Gastrocnemius medialis (tissue), 4 donors: ENCODE results near the gene PCDHGA11. TPM values are rescaled to one million over a fixed set of nuclear protein-coding genes. Genes with fewer than 3 reads are reported as not detected.
"Not testable (repeated sequence)": the region's sequence is repeated elsewhere in the genome, so short reads cannot be mapped to it uniquely, and the experiment has no call there.

Source experiments
- ATAC-seq, 2 donors: fragments of 150-250 bp; one replicate each; pipeline ENCODE4 v1.9.1; 2016
- DNase-seq, 2 donors: peaks; one replicate each; pipeline ENCODE4 v3.0.0-alpha.2; 2019
- H3K27ac ChIP-seq, 4 donors: fragments of 200-600 bp; sonication (generic); 1 replicate in 1 of 4; 2 replicates in 3 of 4; pipeline ENCODE4 v1.5.1; 2016 to 2018; ENCODE audit warnings: mild to moderate bottlenecking in 2 of 4, moderate library complexity in 1 of 4
- H3K27me3 ChIP-seq, 3 donors: fragments of 200-600 bp; sonication (generic) in 2 of 3; 1 replicate in 1 of 3; 2 replicates in 2 of 3; pipeline versions ENCODE4 v1.5.1 to v1.6.0; 2016 to 2019; ENCODE audit warnings: mild to moderate bottlenecking in 1 of 3, moderate library complexity in 1 of 3
- H3K36me3 ChIP-seq, 2 donors: fragments of 200-600 bp; sonication (generic) in 1 of 2; one replicate each; pipeline ENCODE4 v1.5.1; 2017 to 2018
- H3K4me1 ChIP-seq, 2 donors: fragments of 200-600 bp; sonication (generic) in 1 of 2; one replicate each; pipeline ENCODE4 v1.5.1; 2016 to 2017; ENCODE audit warnings: mild to moderate bottlenecking in 2 of 2
- H3K4me3 ChIP-seq, 4 donors: fragments of 200-600 bp; sonication (generic) in 3 of 4; 1 replicate in 1 of 4; 2 replicates in 3 of 4; pipeline ENCODE4 v1.5.1; 2016 to 2019; ENCODE audit warnings: mild to moderate bottlenecking in 2 of 4
- H3K9me3 ChIP-seq, 3 donors: fragments of 200-600 bp; sonication (generic) in 2 of 3; 1 replicate in 1 of 3; 2 replicates in 2 of 3; pipeline ENCODE4 v1.5.1; 2016 to 2019
- POLR2A ChIP-seq, 2 donors: fragments of 450-650 bp; IDR thresholded peaks; one replicate each; pipeline ENCODE4 v1.6.1; 2017; ENCODE audit warnings: antibody characterized with exemption in 2 of 2, mild to moderate bottlenecking in 2 of 2, moderate library complexity in 2 of 2
- in situ Hi-C, 4 donors: fragments of 200-750 bp; cut with MboI; loops; one replicate each; pipeline versions ENCODE4 v1.15.0 to v1.8.0; 2017; ENCODE audit warnings: low sequenced_read_pairs in 4 of 4
- intact Hi-C: fragments of 100-400 bp; cut with DNase I; formaldehyde crosslinking; loops from one replicate; pipeline ENCODE4 v1.15.1; 2023; ENCODE audit warnings: low total_unique reads
- total RNA-seq, 4 donors: library from RNA; depleted of rRNA; stranded (reverse); fragments of >200 nt; gene quantifications; one replicate each; pipeline versions ENCODE4 v1.1.0 to v1.2.3, GENCODE V29; 2016
- TF ChIP-seq, protein P1 (sequence below), 5 experiments: fragments of 450-650 bp in 3 of 5; fragments of 200-600 bp in 2 of 5; sonication (generic) in 2 of 5; IDR thresholded peaks in 4 of 5; conservative IDR thresholded peaks in 1 of 5; 1 replicate in 4 of 5; 2 replicates in 1 of 5; pipeline ENCODE4 v1.5.1; 2016 to 2019; ENCODE audit warnings: antibody characterized with exemption in 5 of 5, mild to moderate bottlenecking in 3 of 5, moderate library complexity in 3 of 5

Gene PCDHGA11
- total RNA-seq: 1 to 10 TPM; 1.2 to 3.3 (median 1.3) TPM

- intact Hi-C loops: loop anchor here (2.0 kb wide), 1 partner anchor 138 kb away; no protein-coding TSS in a partner anchor
- DNase-seq: peak in 1 of 2 donors; percentile 47
- TF ChIP-seq, protein P1, sequence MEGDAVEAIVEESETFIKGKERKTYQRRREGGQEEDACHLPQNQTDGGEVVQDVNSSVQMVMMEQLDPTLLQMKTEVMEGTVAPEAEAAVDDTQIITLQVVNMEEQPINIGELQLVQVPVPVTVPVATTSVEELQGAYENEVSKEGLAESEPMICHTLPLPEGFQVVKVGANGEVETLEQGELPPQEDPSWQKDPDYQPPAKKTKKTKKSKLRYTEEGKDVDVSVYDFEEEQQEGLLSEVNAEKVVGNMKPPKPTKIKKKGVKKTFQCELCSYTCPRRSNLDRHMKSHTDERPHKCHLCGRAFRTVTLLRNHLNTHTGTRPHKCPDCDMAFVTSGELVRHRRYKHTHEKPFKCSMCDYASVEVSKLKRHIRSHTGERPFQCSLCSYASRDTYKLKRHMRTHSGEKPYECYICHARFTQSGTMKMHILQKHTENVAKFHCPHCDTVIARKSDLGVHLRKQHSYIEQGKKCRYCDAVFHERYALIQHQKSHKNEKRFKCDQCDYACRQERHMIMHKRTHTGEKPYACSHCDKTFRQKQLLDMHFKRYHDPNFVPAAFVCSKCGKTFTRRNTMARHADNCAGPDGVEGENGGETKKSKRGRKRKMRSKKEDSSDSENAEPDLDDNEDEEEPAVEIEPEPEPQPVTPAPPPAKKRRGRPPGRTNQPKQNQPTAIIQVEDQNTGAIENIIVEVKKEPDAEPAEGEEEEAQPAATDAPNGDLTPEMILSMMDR (IDR thresholded peaks at IDR 0.05 in 4 of 5, conservative IDR thresholded peaks at IDR 0.05 in 1 of 5): peak; percentile 49 to 71 (median 57)
- TF ChIP-seq POLR2A (IDR thresholded peaks at IDR 0.05): no peak
- Histone ChIP-seq H3K27me3 (peaks cover 0 to 10% (median 0%) of the 10 kb centered on the region in 3 donors), H3K27ac (peak within 1 kb of the TSS; percentile 23 to 55 (median 36)), H3K4me3 (peak within 1 kb of the TSS; percentile 48 to 56 (median 53)), H3K9me3 (peaks cover 0 to 16% (median 0%) of the 10 kb centered on the region in 3 donors), H3K4me1 (peaks cover 12 to 44% of the 10 kb centered on the region in 2 donors), H3K36me3 (no peaks in the 10 kb centered on the region)
- peak; percentile 54 to 63 for ATAC-seq
- in situ Hi-C loops: loop anchor here (5.0 to 10.0 kb wide), 3 partner anchors 41 to 134 kb away; partner anchors contain the start of gene PCDHGC3 (in 1 of the 4)
Measured at GRCh38 chr5:141420855-141421488, at the start of gene PCDHGA11. Gene PCDHGA11 (plus strand): TSS chr5:141421051. CDS start chr5:141421228, 177 bp downstream.

DNA sequence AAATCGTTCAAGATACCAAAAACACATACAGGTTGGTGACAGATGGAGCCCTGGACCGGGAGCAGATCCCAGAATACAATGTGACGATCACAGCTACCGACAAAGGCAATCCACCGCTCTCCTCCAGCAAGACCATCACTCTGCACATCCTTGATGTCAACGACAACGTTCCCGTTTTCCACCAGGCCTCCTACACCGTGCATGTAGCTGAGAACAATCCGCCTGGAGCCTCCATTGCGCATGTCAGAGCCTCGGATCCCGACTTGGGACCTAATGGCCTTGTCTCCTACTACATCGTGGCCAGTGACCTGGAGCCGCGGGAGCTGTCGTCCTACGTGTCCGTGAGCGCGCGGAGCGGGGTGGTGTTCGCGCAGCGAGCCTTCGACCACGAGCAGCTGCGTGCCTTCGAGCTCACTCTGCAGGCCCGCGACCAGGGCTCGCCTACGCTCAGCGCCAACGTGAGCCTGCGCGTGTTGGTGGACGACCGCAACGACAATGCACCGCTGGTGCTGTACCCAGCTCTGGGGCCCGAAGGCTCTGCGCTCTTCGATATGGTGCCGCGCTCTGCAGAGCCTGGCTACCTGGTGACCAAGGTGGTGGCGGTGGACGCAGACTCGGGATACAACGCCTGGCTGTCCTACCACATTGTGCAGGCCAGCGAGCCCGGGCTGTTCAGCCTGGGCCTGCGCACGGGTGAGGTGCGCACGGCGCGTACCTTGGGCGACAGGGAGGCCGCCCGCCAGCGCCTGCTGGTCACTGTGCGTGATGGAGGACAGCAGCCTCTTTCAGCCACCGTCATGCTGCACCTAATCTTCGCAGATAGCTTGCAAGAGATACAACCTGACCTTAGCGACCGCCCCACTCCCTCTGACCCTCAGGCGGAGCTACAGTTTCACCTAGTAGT is 49.0 kb upstream of the PCDHGA11 start:
- peaks cover 0 to 15% (median 8%) of the 10 kb centered on the region in 3 donors for H3K27me3 ChIP-seq
- DNase-seq (no peak), ATAC-seq (no peak)
- TF ChIP-seq, protein P1 (IDR thresholded peaks at IDR 0.05 in 4 of 5, conservative IDR thresholded peaks at IDR 0.05 in 1 of 5): no peak
- TF ChIP-seq POLR2A (IDR thresholded peaks at IDR 0.05): no peak
- no peak overlapping the region for H3K27ac ChIP-seq
- H3K4me3 ChIP-seq: peak overlapping the region in 1 of 4 donors; percentile 50
- H3K9me3 ChIP-seq: peaks cover 0 to 13% (median 4%) of the 10 kb centered on the region in 3 donors
- H3K36me3 ChIP-seq: no peaks in the 10 kb centered on the region
- peaks cover 0 to 4% of the 10 kb centered on the region in 2 donors for H3K4me1 ChIP-seq
- in situ Hi-C loops: no loop called here
- intact Hi-C loops: loop anchor here (5.0 kb wide), 1 partner anchor 40 kb away; the partner anchor contains the start of gene PCDHGA10

- intact Hi-C loops (loop anchor here (5.0 kb wide), 1 partner anchor 39 kb away; the partner anchor contains the start of gene PCDHGA10), in situ Hi-C loops (no loop called here)
- no peaks in the 10 kb centered on the region for H3K36me3 ChIP-seq
- no peak for TF ChIP-seq POLR2A (IDR thresholded peaks at IDR 0.05)
- TF ChIP-seq, protein P1 (IDR thresholded peaks at IDR 0.05 in 4 of 5, conservative IDR thresholded peaks at IDR 0.05 in 1 of 5): peak in 3 of 5 experiments; percentile 41 to 55 (median 45)
- H3K9me3 ChIP-seq: peaks cover 0 to 13% (median 4%) of the 10 kb centered on the region in 3 donors
- no peak within 1 kb of the TSS for H3K27ac ChIP-seq
- peak within 1 kb of the TSS; percentile 23 to 53 (median 42) for H3K4me3 ChIP-seq
- H3K27me3 ChIP-seq: peaks cover 0 to 11% (median 8%) of the 10 kb centered on the region in 3 donors
- peaks cover 0 to 4% of the 10 kb centered on the region in 2 donors for H3K4me1 ChIP-seq
- ATAC-seq (no peak), DNase-seq (no peak)
Measured at GRCh38 chr5:141373673-141374317, 47.1 kb upstream of the PCDHGA11 start, which contains the start of gene PCDHGA6. Gene PCDHGA6 (plus strand): TSS chr5:141373891. CDS start chr5:141374084, 193 bp downstream.

DNA sequence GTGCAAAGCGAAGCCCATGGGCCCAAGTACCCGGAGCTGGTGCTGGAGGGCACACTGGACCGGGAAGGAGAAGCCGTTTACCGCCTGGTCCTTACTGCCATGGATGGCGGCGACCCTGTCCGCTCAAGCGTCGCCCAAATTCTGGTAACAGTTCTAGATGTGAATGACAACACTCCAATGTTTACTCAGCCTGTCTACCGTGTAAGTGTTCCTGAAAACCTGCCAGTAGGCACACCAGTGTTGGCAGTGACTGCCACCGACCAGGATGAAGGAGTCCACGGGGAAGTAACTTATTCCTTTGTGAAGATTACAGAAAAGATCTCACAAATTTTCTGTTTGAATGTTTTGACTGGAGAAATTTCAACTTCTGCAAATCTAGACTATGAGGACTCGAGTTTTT is 46.2 kb upstream of the PCDHGA11 start:
- Histone ChIP-seq H3K4me1 (peaks cover 0 to 4% of the 10 kb centered on the region in 2 donors), H3K27me3 (peaks cover 0 to 8% (median 5%) of the 10 kb centered on the region in 3 donors), H3K27ac (no peak overlapping the region), H3K4me3 (peak overlapping the region in 2 of 4 donors; percentile 43 to 53), H3K36me3 (no peaks in the 10 kb centered on the region), H3K9me3 (peaks cover 0 to 13% (median 4%) of the 10 kb centered on the region in 3 donors)
- ATAC-seq (no peak), DNase-seq (no peak)
- intact Hi-C loops (loop anchor here (5.0 kb wide), 1 partner anchor 38 kb away; the partner anchor contains the start of gene PCDHGA10), in situ Hi-C loops (no loop called here)
- TF ChIP-seq, protein P1 (IDR thresholded peaks at IDR 0.05 in 4 of 5, conservative IDR thresholded peaks at IDR 0.05 in 1 of 5): no peak
- TF ChIP-seq POLR2A (IDR thresholded peaks at IDR 0.05): no peak

GRCh38 chr5:141375444-141376155 is 45.3 kb upstream of the PCDHGA11 start:
- H3K4me3 ChIP-seq: not testable (repeated sequence)

More at GRCh38 chr5:141375444-141376155, 45.3 kb upstream of the PCDHGA11 start:
- H3K27ac ChIP-seq, H3K36me3 ChIP-seq, ATAC-seq, DNase-seq, intact Hi-C loops, H3K27me3 ChIP-seq, H3K4me1 ChIP-seq, in situ Hi-C loops: not testable (repeated sequence)
- peaks cover 0 to 13% (median 4%) of the 10 kb centered on the region in 3 donors for H3K9me3 ChIP-seq
